Measurements from ENCODE around the gene ANKRD62.
"Not testable (repeated sequence)": the region's sequence is repeated elsewhere in the genome, so short reads cannot be mapped to it uniquely, and the experiment has no call there.

ANKRD62 gene

DNA sequence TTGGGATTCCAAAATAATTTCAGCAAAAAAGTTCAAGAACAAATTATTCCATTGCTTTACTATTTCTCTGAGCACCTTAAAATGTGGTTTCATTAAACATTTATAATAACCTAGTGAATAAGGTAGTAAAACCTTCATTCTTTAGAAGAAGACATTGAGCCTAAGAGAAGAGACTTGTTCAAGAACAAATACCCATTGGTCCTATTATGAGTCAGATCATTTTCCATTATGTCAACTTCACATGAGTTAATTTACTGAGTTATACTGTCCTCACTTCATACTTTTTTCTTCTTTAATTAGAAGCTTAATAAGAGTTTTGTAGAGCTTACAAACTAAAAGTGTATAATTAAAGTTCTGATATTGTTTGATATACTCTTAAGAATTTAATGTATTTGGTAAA lies 5.5 kb downstream of the ANKRD62 start:
- ATAC-seq (no peak), DNase-seq (no peak)

DNA sequence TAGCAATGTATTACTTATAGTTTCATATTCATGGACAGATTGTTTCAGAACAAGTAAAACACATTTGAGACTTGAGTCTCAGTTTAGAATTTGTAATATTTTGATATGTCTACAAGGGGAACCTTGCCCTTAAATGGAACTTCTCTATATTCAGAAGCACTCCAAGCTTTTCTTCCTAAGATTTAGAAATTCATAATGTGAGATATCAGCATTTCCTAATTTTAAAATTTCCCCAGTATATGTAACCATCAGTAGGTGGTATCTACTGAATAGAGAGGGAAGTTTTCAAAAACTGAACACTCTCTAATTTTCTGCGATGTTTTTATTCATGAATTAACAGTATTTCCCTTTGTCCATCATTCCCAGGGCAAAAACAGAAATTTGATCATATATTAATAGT lies 7.6 kb downstream of the ANKRD62 start:
- ATAC-seq, result no peak

DNA sequence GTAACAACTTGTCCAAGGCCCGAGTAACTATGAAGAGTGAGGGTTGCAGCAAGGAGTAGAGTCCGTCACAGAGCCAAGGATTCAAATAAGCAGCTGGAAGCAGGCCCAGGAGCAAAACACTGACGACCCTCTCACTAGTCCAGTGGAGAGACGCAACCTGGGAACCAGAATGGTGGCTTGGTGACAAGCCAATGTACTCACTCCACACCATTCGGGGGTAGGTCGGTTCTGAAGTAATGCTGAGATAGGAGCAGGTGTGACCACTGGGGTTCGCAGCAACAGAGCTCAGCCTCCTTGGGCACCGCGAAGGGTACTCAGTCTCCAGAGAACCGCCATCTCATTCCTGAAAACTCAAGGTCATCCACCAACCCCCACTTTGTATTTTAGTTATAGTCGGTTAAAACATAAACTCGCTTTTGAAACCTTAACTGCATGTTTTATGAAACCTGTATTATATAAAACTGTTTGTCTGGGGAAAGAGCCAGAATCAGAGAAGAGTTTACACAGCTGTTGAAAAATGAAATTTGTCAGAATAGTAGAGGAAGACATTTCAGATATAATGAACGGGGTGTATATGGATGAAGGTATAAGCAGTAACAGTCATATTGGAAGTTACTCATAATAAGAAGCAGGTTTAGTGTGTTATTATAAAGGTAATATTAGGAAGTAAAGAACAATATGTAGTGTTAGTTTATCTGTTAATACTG lies 8.6 kb downstream of the ANKRD62 start:
- no peak for DNase-seq
- ATAC-seq, result no peak

More for the DNA sequence above, 7.6 kb downstream of the ANKRD62 start:
- no peak for DNase-seq

DNA sequence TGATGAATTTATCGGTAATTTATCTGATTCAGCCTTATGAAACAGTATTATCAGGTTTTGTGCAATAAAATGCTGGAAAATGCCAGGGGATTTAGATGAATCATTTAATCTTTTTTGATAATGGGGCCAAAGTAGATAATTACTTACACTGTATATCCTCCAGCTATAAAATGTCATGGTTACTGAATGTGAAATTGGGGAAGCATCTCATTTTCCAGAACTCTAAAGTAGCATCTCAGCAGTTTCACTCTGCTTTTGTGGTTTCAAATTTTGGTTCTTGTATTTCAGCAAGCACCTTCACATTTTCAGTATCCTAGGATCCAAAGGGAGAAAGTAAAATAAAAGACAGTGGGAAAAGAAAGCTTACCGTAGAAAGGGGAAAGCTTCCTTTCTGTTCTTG lies 12.8 kb downstream of the ANKRD62 start:
- DNase-seq, result no peak

DNA sequence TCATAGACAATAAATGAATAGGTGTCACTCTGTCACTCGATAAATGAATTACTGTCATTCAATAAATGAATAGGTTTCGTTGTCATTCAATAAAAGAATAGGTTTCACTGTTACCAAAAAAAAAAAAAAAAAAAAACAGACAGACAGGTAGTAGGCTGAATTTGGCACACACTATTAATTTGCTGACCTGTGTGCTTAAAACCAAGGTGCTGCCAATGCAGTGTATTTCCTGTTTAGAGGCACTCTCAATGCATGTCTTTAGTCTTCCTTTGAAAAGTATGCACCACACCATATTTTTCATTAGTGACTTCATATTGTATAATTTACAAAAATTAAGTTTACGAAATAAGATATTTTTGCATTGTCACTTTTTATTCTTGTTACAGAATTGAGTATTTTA lies 16.2 kb downstream of the ANKRD62 start:
- no peak for ATAC-seq
- DNase-seq, result no peak

More for the DNA sequence above, 12.8 kb downstream of the ANKRD62 start:
- no peak for ATAC-seq

DNA sequence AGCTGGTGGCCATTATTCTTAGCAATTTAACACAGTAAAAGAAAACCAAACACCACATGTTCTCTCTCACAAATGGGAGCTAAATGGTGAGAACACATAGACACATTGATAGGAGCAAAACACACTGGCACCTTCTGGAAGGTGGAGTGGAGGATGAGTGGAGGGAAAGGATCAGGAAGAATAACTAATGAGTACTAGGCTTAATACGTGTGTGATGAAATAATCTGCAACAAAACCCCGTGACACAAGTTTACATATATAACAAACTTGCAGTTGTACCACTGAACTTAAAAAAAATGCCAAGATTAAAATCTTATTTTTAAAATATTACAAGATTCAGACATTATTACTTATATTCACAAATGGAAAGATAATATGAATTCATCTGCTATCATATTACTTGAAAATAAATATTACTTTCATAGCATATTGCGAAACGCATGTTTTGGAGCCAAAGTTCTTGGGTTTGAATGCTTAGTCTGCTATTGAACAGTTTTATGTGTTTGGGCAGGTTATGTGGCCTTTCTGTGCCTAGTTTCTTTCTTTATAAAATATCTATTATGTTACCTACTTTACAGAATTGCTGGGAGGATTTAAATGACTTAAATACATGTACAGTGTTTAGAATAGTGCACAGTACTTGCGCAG lies 20.5 kb downstream of the ANKRD62 start:
- ATAC-seq (no peak), DNase-seq (no peak)

DNA sequence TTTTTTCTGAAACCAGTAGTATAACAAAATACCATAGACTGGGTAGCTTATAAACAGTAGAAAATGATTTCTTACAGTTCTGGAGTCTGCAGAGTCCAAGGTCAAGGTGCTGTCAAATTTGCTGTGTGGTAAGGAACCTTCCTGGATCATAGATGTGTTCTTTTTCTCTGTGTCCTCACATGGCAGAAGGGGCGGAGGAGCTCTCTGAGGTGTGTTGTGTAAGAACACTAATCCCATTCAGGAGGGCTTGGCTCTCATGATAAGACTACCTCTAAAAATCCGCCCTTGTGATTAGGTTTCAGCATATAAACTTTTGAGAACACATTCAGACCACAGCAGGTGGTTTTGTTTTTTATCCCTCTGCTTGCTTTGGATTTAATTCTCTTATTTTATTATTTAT lies 25.7 kb downstream of the ANKRD62 start:
- ATAC-seq, result no peak
- DNase-seq, result no peak

DNA sequence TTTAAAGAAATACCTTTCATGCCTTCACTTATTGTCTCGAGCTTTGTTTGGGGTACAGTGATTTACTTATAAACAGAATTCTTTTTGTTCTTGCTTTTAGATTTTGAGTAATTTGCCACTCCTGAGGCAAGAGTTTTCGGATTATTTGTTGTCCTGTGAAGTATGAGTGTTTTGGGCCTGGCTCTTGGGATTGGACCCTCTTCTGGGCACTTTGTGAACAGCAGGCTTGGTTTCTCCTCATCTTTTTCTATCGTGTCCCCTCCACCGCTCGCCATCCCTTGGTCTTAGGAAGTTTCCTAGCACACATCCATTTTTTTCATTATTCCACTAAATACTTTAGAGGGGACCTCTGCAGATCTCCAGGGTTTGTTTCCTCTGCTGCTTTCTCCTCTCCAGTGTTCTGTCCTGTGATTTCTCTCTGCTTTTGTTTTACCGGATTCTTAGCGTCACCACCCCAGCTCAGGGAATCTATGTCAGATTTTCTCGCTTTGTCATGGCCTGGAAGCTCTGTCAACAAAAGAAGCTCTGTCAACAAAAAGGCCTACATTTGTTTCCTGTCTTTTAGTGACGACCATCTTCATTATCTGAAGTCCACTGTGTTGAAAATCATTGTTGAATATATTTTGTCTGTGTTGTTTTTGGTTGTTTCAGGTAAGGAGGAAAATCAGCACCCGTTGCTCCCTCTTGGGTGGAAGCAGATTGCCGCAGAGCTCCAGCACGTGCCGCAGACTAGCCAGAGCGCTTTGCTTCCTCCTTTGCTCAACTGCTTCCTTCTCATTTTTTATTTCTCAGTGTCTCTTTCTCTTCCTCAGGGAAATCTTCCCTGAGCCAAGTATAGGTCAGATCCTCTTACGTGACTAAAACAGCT lies 27.8 kb downstream of the ANKRD62 start:
- DNase-seq (no peak), ATAC-seq (no peak)

DNA sequence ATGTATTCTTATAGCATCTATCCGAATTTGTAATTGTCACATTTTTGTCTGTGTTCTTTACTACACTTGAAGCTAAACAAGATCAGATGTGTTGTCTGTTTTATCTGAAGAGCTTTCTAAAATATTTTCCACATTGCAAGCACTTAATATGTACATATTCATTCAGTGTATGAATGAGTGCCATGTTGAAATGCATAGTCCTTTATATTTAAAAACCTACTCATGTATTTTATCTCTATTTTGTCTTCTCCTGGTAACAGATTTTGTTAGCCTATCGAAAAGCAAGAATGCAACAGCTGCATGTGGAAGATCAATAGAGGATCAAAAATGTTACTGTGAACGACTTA lies 28.4 kb downstream of the ANKRD62 start:
- not testable (repeated sequence) for ATAC-seq, DNase-seq

DNA sequence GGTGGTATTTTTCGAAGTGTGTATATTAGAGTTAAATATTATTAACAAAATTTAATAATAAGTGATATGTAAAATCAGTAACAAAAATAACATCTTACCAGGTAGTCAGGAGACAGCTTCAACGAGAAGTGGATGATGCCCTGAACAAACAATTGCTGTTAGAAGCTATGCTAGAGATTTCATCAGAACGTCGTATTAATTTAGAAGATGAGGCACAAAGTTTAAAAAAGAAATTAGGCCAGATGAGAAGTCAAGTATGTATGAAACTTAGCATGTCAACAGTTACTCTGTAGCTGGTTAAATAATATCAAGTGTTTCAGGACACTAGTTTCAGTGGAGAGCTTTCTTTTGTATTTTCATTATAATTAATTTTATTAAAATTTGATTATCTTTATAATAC lies 34.0 kb downstream of the ANKRD62 start:
- not testable (repeated sequence) for ATAC-seq

DNA sequence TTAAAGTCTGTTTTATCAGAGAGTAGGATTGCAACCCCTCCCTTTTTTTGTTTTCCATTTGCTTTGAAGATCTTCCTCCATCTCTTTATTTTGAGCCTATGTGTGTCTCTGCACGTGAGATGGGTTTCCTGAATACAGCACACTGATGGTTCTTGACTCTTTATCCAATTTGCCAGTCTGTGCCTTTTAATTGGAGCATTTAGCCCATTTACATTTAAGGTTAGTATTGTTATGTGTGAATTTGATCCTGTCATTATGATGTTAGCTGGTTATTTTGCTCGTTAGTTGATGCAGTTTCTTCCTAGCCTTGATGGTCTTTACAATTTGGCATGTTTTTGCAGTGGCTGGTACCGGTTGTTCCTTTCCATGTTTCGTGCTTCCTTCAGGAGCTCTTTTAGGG lies 45.2 kb downstream of the ANKRD62 start:
- ATAC-seq, DNase-seq: not testable (repeated sequence)

More for the DNA sequence above, 34.0 kb downstream of the ANKRD62 start:
- not testable (repeated sequence) for DNase-seq

DNA sequence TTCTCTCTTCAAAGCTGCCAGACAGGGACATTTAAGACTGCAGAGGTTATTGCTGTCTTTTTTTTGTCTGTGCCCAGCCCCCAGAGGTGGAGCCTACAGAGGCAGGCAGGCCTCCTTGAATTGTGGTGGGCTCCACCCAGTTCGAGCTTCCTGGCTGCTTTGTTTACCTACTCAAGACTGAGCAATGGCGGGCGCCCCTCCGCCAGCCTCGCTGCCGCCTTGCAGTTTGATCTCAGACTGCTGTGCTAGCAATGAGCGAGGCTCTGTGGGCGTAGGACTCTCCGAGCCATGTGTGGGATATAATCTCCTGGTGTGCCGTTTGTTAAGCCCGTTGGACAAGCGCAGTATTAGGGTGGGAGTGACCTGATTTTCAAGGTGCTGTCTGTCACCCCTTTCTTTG lies 47.2 kb downstream of the ANKRD62 start:
- ATAC-seq, DNase-seq: not testable (repeated sequence)

DNA sequence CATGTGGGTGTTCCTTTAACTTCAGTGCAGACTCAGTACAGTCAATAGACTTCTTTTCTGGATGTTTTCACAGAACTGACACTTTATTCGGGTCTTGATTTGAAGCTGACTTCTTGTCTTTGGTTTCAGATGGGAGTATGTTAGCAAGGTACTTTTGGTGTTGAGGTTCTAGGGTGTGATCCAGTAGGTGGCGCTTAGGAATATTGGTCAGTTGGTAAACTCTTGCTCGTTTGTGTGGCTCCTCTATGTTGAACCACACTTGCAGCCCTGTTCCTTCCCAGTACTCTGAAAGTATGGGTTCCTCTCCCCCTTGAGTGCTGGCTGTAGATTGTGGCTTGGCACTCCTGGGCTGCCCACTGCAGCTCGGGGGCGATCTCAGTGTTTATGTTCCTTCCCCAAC lies 48.1 kb downstream of the ANKRD62 start:
- not testable (repeated sequence) for DNase-seq, ATAC-seq

DNA sequence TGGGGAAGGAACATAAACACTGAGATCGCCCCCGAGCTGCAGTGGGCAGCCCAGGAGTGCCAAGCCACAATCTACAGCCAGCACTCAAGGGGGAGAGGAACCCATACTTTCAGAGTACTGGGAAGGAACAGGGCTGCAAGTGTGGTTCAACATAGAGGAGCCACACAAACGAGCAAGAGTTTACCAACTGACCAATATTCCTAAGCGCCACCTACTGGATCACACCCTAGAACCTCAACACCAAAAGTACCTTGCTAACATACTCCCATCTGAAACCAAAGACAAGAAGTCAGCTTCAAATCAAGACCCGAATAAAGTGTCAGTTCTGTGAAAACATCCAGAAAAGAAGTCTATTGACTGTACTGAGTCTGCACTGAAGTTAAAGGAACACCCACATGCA lies 55.8 kb downstream of the ANKRD62 start:
- not testable (repeated sequence) for DNase-seq, ATAC-seq

DNA sequence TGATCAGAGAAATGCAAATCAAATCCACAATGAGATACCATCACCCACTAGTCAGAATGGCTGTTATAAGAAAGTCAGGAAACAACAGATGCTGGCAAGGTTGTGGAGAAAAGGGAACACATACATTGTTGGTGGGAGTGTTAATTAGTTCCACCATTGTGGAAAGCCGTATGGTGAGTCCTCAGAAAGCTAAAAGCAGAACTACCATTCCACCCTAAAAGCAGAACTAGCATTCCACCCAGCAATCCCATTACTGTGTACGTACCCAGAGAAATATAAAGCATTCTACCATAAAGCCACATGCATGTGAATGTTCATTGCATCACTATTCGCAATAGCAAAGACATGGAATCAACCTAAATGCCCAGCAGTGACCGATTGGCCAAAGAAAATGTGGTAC lies 60.7 kb downstream of the ANKRD62 start:
- DNase-seq (no peak), ATAC-seq (no peak)

DNA sequence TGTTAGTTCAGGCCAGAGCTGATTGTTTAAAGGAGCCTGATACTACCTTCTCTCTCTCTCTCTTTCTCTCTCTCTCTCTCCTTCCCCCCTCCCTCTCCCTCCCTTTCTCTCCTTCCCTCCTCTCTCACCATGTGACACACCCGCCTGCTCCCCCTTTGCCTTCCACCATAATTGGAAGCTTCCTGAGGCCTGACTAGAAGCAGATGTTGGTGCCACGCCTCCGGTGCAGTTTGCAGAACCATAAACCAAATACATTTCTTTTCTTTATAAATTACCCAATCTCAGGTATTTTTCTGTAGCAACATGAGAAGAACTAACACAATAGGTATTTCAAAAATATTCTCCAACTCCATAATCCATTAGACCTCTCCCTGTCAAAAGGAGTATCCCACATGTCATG lies 62.4 kb downstream of the ANKRD62 start:
- DNase-seq (no peak), ATAC-seq (no peak)

DNA sequence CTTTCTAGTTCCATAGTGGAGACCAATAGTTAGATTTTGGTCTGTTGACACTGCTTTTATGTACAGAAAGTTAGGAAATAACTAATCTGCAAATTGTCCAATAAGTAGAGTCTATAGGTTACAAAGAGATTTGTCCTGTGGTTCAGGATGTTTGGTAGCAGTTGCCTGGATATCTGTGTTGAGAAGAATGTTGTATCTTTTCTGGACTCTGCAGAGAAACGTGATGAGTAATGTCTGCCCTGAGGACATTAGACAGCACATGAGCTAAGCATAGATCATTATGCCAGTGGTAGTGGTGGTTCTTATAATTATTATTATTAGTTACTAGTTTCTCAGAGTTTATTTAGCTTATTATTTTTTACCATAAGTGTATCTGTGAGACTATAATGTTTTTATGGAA lies 65.8 kb downstream of the ANKRD62 start:
- no peak for DNase-seq
- no peak for ATAC-seq

DNA sequence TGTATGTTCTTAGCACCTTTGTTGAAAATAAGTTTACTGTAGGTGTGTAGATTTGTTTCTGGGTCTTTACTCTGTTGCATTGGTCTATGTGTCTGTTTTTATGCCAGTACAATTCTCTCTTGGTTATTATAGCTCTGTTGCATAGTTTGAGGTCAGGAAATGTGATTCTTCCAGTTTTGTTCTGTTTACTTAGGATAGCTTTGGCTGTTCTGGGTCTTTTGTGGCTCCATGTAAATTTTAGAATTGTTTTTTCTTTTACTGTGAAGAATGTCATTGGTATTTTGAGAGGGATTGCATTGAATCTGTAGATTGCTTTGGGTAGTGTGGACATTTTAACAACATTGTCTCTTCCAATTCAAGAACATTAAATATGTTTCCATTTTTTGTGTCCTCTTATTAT lies 69.1 kb downstream of the ANKRD62 start:
- DNase-seq (no peak), ATAC-seq (no peak)

DNA sequence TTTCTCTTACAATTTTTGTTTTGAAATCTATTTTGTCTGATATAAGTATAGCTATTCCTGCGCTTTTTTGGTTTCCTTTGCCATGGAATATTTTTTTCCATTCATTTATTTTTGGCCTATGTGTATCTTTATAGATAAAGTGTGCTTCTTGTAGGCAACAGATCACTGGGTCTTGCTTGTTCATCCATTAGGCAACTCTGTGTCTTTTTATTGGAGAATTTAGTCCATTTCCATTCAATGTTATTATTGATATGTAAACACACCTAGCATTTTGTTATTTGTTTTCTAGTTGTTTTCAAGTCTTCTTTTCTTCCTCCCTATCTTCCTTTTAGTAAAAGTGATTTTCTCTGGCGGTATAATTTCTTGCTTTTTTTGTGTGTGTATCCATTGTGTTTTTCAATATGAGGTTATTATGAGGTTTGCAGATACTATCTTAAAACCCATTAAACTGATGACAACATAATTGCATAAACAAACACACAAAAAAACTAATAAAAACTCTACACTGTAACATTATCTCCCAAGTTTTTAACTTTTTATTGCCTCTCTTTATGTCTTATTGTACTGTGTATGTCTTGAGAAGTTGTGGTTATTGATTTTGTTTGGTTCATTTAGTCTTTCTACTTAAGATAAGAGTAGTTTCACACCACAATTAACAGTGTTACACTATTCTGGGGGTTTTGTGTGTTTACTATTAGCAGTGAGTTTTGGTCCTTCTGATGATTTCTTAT lies 71.6 kb downstream of the ANKRD62 start:
- ATAC-seq (no peak), DNase-seq (no peak)
